PC-9 (cell line): Measurements from ENCODE around the gene CTU1.

Source experiments
- CTCF ChIP-seq: fragments of 200-600 bp; sonication (generic); conservative IDR thresholded peaks from 2 replicates; pipeline ENCODE4 v1.6.1; 2017; ENCODE audit warnings: mixed run types, antibody characterized with exemption, mild to moderate bottlenecking, moderate library complexity
- EZH2 ChIP-seq: fragments of 200-600 bp; sonication (generic); IDR thresholded peaks from 2 replicates; pipeline ENCODE4 v1.8.0; 2017; ENCODE audit warnings: antibody characterized with exemption, low read depth

GRCh38 chr19:51076631-51077213, 31.5 kb downstream of the CTU1 start:
- TF ChIP-seq CTCF (no peak), EZH2 (no peak)
